PC-3 (cell line): ENCODE data around the gene AP2A1.

Experiments
- EZH2 ChIP-seq: fragments of 300-600 bp; sonication (generic); IDR thresholded peaks from one replicate; pipeline ENCODE4 v1.6.1; 2017; ENCODE audit warnings: antibody characterized with exemption, mild to moderate bottlenecking, low read length; ENCODE audit not compliant: unreplicated experiment
- TF ChIP-seq, protein P1 (sequence below): fragments of 300-600 bp; sonication (generic); conservative IDR thresholded peaks from 2 replicates; pipeline ENCODE4 v1.5.1; 2017; ENCODE audit warnings: antibody characterized with exemption, low read depth, mild to moderate bottlenecking, low read length

DNA sequence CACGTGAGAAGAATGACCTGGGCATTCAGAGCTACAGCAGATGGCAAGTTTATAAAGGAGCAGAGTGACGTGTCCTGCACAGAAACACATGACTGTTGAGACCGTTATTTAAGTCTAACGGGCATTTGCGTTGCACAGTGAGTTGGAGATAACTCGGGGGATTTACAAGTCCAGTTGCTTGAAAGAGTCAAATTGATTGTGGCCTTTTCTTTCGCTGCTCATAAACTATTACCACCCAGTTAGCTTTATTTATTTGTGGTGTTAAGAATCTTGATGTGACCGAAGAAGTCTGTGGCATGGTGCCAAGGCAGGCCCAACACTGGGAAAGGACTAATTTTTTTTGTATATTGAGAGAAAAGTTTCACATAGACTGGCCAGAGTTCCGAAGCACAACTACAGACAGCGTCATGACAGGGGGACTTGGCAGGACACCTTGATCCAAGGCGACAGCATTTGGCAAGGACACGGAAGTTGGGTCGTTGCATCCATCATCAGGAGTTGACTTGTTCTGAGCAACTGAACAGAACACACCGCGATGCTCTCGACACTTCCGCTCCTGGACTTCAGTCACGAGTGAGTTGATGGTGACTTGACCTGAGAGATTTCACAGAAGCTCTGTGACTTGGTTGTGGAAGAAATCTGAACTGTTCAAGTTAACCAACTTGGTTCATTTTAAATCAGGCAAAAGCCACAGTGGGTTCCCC is 72.2 kb downstream of the AP2A1 start:
- TF ChIP-seq, protein P1, sequence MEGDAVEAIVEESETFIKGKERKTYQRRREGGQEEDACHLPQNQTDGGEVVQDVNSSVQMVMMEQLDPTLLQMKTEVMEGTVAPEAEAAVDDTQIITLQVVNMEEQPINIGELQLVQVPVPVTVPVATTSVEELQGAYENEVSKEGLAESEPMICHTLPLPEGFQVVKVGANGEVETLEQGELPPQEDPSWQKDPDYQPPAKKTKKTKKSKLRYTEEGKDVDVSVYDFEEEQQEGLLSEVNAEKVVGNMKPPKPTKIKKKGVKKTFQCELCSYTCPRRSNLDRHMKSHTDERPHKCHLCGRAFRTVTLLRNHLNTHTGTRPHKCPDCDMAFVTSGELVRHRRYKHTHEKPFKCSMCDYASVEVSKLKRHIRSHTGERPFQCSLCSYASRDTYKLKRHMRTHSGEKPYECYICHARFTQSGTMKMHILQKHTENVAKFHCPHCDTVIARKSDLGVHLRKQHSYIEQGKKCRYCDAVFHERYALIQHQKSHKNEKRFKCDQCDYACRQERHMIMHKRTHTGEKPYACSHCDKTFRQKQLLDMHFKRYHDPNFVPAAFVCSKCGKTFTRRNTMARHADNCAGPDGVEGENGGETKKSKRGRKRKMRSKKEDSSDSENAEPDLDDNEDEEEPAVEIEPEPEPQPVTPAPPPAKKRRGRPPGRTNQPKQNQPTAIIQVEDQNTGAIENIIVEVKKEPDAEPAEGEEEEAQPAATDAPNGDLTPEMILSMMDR, result no peak
- TF ChIP-seq EZH2, result no peak
